Measurements from ENCODE around the gene PMFBP1.

- TF ChIP-seq CTCF (IDR thresholded peaks at IDR 0.05 in 8 of 11, conservative IDR thresholded peaks at IDR 0.05 in 3 of 11) (no peak), POLR2A (IDR thresholded peaks at IDR 0.05) (no peak)
Measured at GRCh38 chr16:72131036-72131435, 40.9 kb downstream of the PMFBP1 start.

All from spleen (tissue), 7 donors.